GM21619 (cell line): ENCODE data around the gene CMC1.

Experiments used
- ATAC-seq: cut with Tn5 transposase; IDR thresholded peaks from one replicate; pipeline ENCODE4 v1.9.1; 2021; ENCODE audit not compliant: unreplicated experiment

The CMC1 gene

DNA sequence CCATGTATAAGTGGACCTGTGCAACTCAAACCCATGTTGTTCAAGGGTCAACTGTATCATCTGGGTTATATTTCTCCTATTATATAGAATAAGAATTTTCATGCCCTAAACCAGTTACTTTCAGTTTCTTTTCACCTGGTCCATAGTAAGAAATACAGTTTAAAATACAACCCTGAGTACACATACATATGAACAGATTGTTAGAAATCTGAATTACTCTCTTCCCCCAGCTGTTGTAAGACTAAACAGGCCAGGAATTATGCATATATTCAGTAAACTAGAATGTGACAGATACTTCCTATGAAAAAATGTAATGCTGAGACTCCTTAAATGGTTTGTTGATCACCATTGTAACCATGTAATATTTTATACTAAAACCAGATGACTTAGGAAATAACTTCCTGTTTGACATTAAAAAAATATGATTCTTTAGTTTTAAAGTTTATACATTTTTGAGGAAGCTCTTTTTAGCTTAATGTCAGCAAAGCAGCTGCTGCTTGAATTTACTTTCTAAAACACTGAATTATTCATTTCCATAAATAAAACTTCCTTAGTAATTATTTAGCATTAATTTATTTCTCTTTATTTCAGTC, 54.6 kb downstream of the CMC1 start:
- no peak for ATAC-seq

DNA sequence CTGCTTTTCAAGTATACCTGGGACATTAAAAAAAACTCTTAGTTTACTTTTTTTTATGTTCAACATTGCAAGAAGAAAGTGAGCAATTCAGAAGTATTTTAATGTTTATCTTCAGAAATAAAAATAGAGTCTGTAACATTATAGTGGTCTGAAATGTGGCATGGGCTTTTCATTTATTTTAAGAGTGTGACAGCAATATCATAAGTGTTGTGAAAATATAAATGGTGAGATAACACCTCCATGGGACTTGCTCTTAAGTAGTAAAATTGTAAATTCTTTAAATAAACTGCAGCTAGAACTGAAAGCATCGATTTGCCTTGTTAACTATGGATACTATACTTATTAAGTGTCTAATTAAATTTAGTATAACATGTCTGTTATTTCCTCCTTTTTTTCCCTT, 58.3 kb downstream of the CMC1 start:
- ATAC-seq, result no peak

DNA sequence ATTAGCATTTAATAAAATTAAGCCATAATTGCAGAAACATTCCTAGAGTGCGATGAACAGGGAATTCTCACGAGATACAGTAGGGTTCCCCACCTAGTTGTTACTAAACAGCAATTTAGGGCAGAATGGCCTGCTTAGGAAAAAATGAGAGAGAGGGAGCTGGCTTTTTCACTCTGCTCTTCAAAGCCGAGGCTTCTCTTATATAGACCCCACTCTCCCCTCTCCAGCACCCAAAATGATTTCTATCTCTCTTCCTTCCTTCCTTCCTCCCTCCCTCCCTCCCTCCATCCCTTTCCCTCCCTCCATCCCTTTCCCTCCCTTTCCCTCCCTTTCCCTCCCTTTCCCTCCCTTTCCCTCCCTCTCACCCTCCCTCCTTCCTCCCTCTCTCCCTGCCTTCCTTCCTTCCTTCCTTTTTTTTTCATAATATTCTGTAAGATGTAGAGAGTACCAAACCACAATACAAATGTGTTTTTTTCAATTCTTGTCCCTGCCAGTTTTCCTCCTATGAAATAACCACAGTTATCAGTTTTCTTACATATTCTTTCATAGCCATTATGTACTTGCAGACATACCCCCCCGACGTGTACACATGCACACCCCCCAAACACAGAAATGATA, 59.0 kb downstream of the CMC1 start:
- ATAC-seq, result no peak

DNA sequence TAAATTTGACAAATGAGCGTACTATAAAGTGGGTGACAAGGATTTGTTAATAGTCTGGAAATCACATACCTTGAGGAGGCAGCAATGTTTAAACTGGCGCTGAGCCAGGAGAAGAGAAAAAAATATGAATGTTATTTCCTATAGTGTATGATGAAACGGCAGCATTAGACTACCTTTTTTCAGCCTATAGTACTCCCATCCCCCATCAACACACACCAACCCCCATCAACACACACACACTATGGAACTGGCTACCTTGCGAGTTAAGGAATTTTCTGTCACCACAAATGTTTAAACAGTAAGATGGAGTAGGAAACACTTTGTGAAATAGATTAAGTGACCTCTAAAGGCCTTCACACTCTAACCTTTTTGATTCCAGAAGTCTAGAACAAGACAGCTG, 60.3 kb downstream of the CMC1 start:
- no peak for ATAC-seq

DNA sequence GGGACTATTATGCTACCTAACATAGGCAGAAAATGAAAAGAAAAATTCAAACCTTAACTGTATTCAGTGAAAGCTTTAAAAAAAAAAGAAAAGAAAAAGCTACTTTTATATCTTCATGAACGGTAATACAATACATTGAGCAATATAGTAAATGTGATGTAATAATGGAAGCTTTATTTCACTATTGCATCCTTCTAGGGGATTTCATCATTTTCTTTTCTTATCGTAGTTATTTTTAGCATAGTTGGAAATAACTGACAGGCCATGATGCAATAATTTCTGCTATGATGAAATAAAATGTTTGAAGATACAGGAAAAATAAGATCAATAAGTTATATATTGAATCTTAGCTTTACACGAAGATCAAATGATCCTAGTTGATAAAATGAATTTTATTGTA, 66.8 kb downstream of the CMC1 start:
- no peak for ATAC-seq

DNA sequence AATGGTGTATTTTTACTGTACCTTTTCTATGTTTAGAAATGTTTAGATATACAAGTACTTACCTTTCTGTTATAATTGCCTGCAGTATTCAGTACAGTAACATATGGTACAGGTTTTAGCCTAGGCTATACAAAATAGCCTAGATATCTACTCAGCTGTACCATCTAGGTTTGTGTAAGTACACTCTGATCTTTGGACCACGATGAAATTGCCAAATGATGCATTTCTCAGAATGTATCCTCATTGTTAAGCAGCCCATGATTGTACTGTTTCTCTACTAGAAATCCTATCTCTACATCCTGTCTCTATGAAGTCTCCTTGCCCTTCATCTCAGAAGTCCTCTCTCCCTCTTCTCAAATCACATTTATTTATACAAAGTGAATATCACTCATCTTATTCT, 74.3 kb downstream of the CMC1 start:
- no peak for ATAC-seq

DNA sequence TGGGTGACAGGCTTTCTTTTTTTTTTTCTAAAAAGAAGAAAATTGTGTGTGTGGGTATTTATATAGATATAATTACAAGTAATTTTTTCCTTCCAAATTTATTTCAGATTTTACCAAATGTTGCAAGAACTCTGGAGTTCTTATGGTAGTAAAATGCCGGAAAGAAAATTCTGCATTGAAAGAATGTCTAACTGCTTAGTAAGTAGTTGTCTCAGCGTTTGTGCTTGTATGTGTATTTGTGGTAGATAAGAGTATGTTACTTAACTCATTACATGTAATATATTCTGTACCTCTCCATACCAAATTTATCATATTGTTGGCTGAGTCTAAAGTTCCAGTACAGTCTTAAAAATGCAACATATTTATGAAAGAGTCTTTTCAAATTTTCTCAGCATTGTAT, 74.8 kb downstream of the CMC1 start:
- no peak for ATAC-seq

DNA sequence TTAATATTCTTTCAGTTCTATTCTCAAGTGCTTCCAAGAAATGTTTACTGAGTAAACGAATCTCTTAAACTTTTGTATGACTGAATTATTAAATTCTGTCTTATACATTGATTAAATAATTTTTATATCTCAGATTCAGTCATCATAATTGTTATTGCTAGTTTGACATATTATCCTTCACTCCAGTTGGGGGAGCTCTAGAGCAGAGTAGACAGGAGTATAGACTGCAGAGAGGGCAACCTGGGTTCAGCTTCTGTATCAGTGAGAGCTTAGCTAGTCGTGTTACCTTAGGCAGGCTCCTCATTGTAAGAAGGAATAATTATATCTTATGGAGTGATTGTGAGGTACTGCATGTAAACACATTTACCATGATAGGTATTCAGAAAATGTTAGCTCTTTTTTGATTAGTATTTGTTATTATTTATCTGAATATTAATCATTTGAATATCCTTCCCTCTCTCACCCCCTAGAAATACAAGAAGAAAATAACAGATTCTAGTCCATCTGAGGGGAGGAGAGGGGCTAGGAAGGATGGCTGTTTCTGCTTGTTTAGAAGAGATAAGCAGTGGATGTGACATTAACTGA, 76.1 kb downstream of the CMC1 start:
- peak; percentile 86 for ATAC-seq

DNA sequence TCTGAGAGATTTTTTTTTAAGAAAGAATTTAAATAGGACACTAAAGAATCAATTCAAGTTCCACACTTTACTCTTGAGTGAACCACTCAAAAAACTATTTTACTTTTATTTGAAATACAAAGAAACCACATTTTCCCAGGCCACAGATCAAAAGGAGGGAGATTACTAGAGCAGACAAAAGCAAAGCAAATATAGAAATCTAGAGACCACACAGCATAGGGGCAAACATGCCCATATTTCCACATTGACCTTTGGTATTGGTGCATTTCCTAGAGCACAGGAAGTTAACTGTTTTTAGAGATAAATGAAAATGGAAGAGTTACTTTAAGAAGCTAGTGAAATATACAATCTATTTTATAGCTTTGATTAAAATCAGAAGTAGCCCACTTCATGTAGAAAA, 79.6 kb downstream of the CMC1 start:
- no peak for ATAC-seq

DNA sequence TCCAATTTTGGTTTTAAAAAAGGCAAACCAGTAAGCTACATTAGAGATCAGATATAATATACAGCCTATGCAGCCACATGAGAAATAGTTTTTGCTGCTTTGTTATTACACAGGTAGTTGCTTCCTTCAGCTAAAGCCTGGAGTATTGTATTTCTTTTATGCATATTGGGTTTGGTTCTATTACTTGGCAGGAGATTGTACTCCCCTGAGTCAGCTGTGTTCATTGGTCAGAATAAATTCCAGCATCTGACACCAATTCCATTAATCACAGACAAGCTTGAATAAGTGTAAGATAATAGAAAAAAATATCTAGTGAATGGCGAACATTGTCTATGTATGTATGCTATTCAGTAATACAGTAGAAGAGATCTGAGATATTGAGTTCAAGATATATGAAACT, 81.0 kb downstream of the CMC1 start:
- ATAC-seq, result no peak

DNA sequence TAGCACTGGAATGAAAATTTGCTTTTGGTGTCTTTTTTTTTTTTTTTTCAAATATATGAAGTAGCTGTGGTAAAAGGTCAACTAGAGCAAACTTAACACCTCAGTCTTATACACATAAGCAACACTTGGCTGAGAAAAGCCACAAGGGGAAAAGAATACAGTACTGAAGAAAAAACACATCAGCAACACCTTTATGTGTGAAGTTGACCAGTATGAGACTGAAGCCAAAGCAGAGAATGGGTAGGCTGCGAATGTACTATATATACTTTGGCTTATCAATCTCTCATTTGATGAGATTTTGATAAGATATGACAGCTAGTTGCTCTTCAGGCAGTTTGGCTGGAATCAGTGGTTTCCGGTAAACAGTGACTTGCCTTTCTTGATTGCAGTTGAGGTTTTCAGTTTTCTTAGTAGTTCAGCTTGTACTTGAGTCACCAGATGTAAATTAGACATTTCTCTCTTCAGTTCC, 85.1 kb downstream of the CMC1 start:
- ATAC-seq, result peak; percentile 76

DNA sequence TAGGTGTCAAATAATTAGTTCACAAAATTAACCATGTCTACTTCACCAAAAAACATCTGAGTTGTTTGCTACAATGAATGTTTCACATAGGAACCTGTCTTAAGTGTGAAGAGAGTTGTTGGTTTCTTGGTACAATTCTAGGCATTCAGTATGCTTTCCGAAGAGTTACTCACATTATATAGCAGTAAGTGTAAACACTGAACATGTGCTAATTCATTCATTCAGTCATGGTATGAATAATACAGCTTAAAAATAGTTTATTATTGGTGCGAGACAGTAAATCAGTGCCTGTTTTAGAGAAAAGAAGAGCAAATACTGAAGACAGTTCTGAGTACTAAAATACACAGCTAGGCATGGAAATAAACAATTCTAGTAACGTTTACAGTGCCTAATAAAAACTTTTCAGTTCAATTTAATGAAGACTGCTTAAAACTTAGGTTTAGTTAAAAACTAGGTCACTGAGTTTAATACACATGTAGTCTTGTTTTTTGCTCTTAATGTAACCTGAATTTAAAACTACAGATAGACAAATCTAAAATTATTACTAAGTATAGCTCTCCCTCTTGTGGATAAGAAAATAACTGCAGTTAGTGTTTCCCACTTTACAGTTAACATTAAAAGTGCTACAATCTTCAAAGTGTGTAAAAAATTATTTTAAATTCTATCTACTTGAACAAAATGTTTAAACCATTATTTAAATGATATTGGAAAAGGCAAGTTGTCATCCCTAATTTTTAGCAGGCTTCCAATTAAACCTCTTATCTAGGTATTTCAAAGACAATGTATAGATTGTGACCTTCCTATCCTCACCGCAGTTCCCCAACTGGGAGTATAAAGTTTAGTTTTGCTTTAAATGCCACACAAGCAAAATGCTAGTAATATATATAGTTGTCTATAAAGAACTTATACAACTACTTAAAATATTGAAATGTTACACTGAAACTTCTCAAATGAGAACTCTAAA, 87.1 kb downstream of the CMC1 start:
- no peak for ATAC-seq

DNA sequence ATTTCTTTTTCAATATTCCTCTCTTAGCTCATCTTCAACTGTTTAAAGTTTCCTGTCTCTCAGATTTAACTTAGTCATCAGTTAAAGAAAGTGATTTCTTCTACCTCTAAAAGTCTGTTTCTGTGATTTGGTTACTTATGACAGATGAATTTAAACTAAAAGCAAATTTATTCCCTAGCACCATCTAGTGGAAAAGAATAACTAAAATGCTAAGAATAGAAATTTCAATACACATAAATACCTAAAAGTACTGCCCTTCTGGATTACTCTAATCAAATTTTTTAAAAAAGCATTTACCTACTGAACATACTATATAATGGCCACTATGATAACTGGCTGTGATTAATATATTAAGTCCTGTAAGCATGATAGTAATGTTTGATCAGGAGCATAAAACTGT, 93.1 kb downstream of the CMC1 start:
- no peak for ATAC-seq

DNA sequence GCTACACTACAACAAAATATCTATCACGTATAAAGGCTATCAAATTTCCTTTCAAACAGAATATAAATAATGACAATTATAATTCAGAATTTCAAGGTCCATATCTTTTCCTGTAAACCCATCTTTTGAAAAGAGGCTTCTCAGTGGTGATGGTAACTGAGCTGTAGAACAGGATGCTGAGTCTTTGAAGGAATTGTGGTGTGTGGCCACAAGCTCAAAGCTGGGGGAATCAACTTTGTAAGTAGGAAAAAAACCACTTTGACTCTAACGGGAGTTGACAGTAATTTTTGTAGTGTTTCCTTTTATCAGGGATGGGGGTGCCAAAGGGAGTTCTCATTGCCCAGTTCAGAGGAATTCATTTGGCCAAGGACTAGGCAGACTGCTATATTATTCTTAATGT, 93.8 kb downstream of the CMC1 start:
- no peak for ATAC-seq

DNA sequence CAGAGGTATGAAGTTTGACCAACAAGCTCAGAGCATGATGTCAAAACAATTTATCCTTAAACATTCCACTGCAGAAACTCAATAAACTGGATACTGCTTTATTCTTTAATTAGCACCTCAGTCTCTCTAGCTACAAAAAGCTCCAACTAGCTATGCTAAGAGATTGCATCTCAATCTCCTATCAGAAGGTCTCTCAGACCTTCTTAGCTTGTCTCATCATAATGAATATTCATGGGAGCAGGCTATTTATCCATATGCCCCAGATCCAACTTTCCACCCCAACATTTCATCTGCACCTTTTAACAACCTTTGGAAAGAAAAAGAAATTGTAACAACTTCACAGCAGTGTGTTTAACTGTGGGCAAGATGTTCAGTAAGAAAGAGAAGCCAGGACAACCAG, 95.8 kb downstream of the CMC1 start:
- no peak for ATAC-seq

DNA sequence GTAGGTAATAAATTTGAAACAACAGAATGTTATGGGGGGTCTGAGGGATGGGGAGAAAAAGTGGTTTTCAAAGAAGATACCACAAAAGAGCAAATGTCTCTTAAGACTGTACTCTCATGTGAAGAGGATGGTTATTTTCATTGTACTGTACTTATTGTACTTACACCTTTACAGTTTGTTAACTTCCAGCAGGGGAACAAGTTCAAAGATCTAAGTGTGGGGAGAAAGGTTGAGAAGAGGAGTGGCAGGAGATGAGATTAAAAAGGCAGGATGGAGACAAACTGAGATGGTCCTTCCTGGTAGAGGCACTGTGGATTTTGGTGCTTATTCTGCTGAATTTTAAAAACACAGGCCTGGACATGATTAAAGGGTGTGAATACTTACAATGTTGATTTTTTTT, 101.7 kb downstream of the CMC1 start:
- no peak for ATAC-seq

DNA sequence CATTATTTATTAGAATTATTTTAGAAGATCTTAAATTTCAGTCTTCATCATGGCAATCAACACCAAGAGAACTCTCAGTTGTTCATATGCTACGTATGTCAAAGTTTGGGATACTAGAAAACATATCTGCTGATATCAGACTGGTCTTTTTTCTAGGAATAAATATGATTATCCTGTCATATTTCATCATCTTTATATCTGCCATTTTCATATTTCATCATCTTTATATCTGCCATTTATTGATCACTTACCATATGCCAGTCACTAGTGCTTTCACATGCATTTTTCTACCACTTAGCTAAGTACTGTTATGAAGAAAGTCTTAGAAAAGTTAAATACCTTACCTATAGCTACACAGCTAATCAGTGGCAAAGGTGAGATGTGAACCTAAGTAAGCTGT, 104.3 kb downstream of the CMC1 start:
- no peak for ATAC-seq

DNA sequence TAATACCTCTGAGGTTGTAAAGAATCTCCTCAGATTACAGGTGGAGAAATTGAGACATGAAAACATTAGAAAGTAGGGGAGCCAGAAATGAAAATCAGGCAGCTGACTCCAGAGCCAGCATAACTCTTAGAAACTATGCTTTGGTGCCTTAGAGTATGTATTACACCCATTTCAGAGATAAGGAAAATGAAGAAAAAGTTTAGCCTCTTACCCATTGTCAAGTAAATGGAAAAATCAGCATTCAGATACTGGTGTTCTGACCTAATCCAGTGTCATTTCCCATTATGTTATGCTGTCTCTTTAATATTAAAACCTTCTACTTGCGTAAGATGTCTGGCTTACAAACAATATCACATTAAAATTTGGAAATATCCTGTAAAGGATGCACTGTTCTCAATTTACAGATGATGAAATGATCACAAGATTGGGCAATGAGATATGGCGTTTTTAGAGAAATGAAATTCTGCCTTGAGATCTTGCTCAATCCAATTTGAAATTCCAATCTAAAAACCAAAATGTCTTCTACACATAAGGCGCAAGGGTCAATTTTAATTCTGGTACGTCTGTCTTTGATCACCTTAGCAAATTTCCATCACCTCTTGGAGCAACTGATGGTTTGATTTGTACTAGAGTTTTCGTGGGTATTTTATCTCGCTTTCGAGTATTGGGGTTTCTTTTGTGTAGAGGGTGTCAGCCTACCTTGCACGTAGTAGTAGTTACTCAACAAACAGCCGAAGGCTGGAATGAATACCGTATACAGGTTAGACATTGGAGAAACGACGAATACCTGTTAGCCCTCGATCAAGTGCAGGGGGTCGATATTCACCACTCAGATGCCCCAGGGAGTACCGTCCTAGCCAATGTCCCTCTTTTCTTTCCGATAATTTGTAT, 106.2 kb downstream of the CMC1 start:
- no peak for ATAC-seq

DNA sequence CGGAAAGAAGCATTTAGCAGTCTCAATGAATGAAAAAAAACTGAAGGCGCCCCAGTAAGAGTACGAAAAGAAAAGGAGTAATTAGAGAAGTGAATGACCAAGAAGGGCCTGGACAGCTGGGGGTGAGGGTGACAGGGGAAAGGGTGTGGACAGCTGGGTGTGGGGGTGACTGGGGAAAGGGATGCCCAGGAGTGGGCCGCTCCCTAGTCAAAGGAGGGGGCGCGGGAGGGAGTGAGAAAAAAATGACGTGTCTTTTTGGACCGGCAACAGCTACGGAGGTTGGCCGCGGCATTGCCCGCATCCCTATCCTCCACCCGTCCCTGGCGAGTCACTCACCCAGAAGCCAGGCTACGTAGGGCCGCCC, 106.8 kb downstream of the CMC1 start:
- ATAC-seq, result no peak

DNA sequence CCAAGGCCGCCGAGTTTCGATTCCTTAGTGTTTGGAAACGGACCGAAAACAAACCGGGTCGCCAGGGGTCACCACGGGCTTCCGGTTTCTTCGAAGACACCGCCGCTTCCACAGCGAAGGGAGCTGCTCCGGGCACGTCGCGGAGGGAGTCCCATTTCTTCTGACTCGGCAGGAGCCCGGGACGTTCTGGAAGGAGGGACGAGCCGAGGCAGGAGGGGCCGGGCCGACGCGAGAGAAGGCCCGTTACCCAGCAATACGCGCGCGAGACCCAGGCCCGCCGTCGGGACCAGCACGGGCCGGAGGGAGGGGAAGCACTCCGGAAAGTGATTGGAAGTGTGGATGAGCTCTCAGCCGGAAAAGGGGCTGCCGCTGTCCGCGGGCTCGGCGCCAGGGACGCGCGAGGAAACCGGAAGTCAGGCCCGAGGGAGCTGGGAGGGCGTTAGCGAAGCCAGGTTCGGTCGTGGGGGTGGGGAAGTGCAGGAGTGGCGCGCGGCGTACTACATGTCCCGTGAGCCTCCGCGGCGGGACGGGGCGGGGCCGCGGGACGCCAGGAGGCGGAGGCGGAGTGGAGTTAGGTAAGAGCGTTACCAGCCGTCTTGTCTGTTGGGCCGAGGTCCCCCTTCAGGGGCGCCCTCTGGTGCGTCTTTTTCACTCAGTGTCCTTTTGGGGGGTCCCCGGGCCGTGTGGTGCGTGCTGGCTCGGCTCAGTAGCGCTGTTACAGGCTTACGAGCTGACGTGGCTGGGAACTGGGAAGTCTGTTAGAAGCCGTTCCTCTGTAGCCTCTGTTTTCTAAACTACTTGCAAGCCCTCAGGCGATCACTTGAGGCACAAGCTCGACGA, 107.4 kb downstream of the CMC1 start, which contains the start of the genes AZI2 and ZCWPW2:
Gene AZI2, minus strand, starts transcription at position 196 of the 840 bp plus-strand sequence. CDS start 8,207 bp downstream, outside the sequence.
Gene ZCWPW2, plus strand, starts transcription at position 93 of the 840 bp plus-strand sequence. CDS start 64,348 bp downstream, outside the sequence.
- peak; percentile 89 for ATAC-seq
